MCF 10A (cell line): ENCODE measurements around the gene SPARC. TPM values are rescaled to one million over a fixed set of nuclear protein-coding genes. Genes with fewer than 3 reads are reported as not detected.

Experiments used
- BruUV-seq: library from RNA; stranded (reverse); fragments of 400-500 nt; replicated peaks from 2 replicates; lab custom pipeline; 2021; lab: Mats Ljungman, UMichigan
- CTCF ChIA-PET: fragments of 300-600 bp; sonication (Branson Sonifier 250); formaldehyde crosslinking; extraction: SDS; loops from one replicate; lab custom pipeline; 2021; ENCODE audit warnings: antibody characterized with exemption, inconsistent platforms; lab: Yijun Ruan, JAX
- POLR2A ChIA-PET: fragments of 300-600, 350-650 bp; sonication (Branson Sonifier 250); formaldehyde crosslinking; extraction: SDS; loops from one replicate; lab custom pipeline; 2020; ENCODE audit warnings: antibody characterized with exemption, inconsistent platforms; lab: Yijun Ruan, JAX
- DNase-seq: peaks from one replicate; pipeline ENCODE4 v3.0.0-alpha.2; 2018; ENCODE audit not compliant: unreplicated experiment
- H3K27ac Mint-ChIP-seq: one replicate; pipeline ENCODE4 v1.8.0; 2022; ENCODE audit warnings: mild to moderate bottlenecking, low read depth, mixed read lengths; ENCODE audit not compliant: unreplicated experiment
- H3K27me3 Mint-ChIP-seq: one replicate; pipeline ENCODE4 v1.8.0; 2022; ENCODE audit warnings: mixed read lengths; ENCODE audit not compliant: insufficient read depth, unreplicated experiment
- H3K36me3 Mint-ChIP-seq: one replicate; pipeline ENCODE4 v1.8.0; 2022; ENCODE audit warnings: mild to moderate bottlenecking, moderate library complexity, mixed read lengths; ENCODE audit not compliant: insufficient read depth, unreplicated experiment
- H3K4me1 Mint-ChIP-seq: one replicate; pipeline ENCODE4 v1.8.0; 2022; ENCODE audit warnings: mixed read lengths; ENCODE audit not compliant: insufficient read depth, unreplicated experiment
- H3K4me3 Mint-ChIP-seq: one replicate; pipeline ENCODE4 v1.8.0; 2022; ENCODE audit warnings: mild to moderate bottlenecking, moderate library complexity, mixed read lengths; ENCODE audit not compliant: unreplicated experiment
- H3K9me3 Mint-ChIP-seq: one replicate; pipeline ENCODE4 v1.8.0; 2022; ENCODE audit warnings: mixed read lengths; ENCODE audit not compliant: unreplicated experiment
- intact Hi-C: fragments of 100-400 bp; cut with micrococcal nuclease; formaldehyde crosslinking; loops from 2 replicates; pipeline ENCODE4 v1.14.1; 2022
- total RNA-seq: library from RNA; stranded (reverse); gene quantifications from 2 replicates; pipeline ENCODE4 v1.2.3, GENCODE V29; 2022
- TF ChIP-seq, protein P1 (sequence below): fragments of 200-600 bp; IDR thresholded peaks from one replicate; pipeline ENCODE4 v1.8.0; 2022; ENCODE audit warnings: antibody characterized with exemption, mild to moderate bottlenecking; ENCODE audit not compliant: unreplicated experiment

Gene SPARC
- total RNA-seq, 1 experiment from 2014 or later, result 32.6 TPM

- H3K27me3 Mint-ChIP-seq, result no peaks in the 10 kb centered on the region
- BruUV-seq, result no TSS peak
- no peak overlapping the region for H3K4me3 Mint-ChIP-seq
- no peaks in the 10 kb centered on the region for H3K4me1 Mint-ChIP-seq
- TF ChIP-seq, protein P1, sequence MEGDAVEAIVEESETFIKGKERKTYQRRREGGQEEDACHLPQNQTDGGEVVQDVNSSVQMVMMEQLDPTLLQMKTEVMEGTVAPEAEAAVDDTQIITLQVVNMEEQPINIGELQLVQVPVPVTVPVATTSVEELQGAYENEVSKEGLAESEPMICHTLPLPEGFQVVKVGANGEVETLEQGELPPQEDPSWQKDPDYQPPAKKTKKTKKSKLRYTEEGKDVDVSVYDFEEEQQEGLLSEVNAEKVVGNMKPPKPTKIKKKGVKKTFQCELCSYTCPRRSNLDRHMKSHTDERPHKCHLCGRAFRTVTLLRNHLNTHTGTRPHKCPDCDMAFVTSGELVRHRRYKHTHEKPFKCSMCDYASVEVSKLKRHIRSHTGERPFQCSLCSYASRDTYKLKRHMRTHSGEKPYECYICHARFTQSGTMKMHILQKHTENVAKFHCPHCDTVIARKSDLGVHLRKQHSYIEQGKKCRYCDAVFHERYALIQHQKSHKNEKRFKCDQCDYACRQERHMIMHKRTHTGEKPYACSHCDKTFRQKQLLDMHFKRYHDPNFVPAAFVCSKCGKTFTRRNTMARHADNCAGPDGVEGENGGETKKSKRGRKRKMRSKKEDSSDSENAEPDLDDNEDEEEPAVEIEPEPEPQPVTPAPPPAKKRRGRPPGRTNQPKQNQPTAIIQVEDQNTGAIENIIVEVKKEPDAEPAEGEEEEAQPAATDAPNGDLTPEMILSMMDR, result no peak
- CTCF ChIA-PET, result interaction anchor here (0.8 to 6.9 kb wide), 5 partner anchors 15 to 264 kb away, joined by 3 to 71 read pairs (median 4); no protein-coding TSS in a partner anchor
- H3K9me3 Mint-ChIP-seq, result no peaks in the 10 kb centered on the region
- no peaks in the 10 kb centered on the region for H3K36me3 Mint-ChIP-seq
- POLR2A ChIA-PET, result no interaction called here
- no peak overlapping the region for H3K27ac Mint-ChIP-seq
- intact Hi-C loops, result no loop called here
- no peak for DNase-seq
Measured at GRCh38 chr5:151722546-151722945, 35.8 kb upstream of the SPARC start.

DNA sequence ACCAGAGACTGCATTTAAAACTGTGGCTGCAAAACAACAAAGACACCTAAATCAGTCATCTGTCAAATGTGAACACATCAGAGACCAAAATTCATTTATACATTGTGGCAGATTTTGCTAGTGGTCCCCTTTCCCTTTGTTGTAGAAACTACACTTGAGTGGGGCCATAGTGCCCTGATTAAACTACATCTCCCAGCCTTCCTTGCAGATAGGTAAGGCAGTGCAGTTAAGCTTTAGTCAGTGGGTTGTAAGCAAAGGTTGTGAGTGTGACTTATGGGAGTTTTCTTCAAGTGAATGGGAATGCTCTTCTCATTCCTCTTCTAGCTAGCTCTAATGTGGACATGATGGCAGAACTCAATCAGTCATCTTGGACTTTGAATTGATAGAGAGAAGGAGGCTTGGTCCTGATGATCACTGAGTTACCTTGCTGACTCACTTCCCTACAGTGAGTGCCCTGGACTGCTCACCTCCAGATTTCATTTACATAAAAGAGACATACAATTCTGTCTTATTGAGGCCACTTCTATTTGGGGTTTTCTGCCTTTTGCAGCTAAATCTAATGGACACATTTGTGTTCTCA lies 35.2 kb upstream of the SPARC start:
- no peak overlapping the region for H3K27ac Mint-ChIP-seq
- ChIA-PET CTCF (interaction anchor here (0.8 to 6.9 kb wide), 7 partner anchors 9 to 263 kb away, joined by 3 to 71 read pairs (median 4); no protein-coding TSS in a partner anchor), POLR2A (no interaction called here)
- intact Hi-C loops, result no loop called here
- H3K9me3 Mint-ChIP-seq, result no peaks in the 10 kb centered on the region
- no peaks in the 10 kb centered on the region for H3K36me3 Mint-ChIP-seq
- H3K4me3 Mint-ChIP-seq, result no peak overlapping the region
- H3K27me3 Mint-ChIP-seq, result no peaks in the 10 kb centered on the region
- TF ChIP-seq, protein P1, result no peak
- H3K4me1 Mint-ChIP-seq, result no peaks in the 10 kb centered on the region
- no TSS peak for BruUV-seq
- DNase-seq, result no peak

GRCh38 chr5:151721087-151721646 lies 34.5 kb upstream of the SPARC start:
- Mint-ChIP-seq H3K27me3 (no peaks in the 10 kb centered on the region), H3K36me3 (no peaks in the 10 kb centered on the region), H3K4me1 (no peaks in the 10 kb centered on the region), H3K27ac (no peak overlapping the region), H3K4me3 (no peak overlapping the region), H3K9me3 (no peaks in the 10 kb centered on the region)
- no peak for DNase-seq
- CTCF ChIA-PET, result interaction anchor here (0.5 to 6.9 kb wide), 15 partner anchors 9 to 794 kb away, joined by 3 to 71 read pairs (median 4); no protein-coding TSS in a partner anchor
- no TSS peak for BruUV-seq
- TF ChIP-seq, protein P1, result no peak
- intact Hi-C loops, result no loop called here
- POLR2A ChIA-PET, result interaction anchor here (1.5 kb wide), 1 partner anchor 14 kb away, joined by 3 read pairs; no protein-coding TSS in a partner anchor

DNA sequence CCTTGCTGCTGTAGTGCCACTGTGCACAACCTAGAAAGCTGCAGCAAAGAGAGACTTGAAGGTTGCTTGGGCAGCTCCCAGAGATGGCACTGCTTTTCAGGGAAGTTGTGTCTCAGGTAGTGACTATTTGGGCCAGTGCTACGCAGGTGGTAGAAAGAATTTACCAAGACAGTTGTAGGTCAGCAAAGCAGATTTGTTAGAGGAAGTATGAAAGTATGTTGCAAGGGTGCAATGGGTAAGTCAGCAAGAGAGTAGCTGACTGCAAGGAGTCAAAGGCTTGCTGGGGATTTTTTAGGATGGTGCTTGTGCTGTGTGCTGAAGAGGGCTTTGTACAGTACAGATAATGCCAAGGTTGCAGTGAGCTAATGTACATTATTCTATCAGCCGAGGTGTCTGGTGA lies 33.5 kb upstream of the SPARC start:
- Mint-ChIP-seq H3K36me3 (no peaks in the 10 kb centered on the region), H3K4me1 (no peaks in the 10 kb centered on the region), H3K27me3 (no peaks in the 10 kb centered on the region), H3K27ac (no peak overlapping the region), H3K9me3 (no peaks in the 10 kb centered on the region), H3K4me3 (no peak overlapping the region)
- DNase-seq, result no peak
- CTCF ChIA-PET, result interaction anchor here (0.5 to 6.9 kb wide), 16 partner anchors 12 to 596 kb away, joined by 3 to 71 read pairs (median 4); no protein-coding TSS in a partner anchor
- no TSS peak for BruUV-seq
- intact Hi-C loops, result no loop called here
- TF ChIP-seq, protein P1, result no peak
- POLR2A ChIA-PET, result interaction anchor here (1.5 kb wide), 1 partner anchor 15 kb away, joined by 3 read pairs; no protein-coding TSS in a partner anchor
